PC-9 (cell line): ENCODE measurements around the gene DCHS1. TPM values are rescaled to one million over a fixed set of nuclear protein-coding genes. Genes with fewer than 3 reads are reported as not detected.

Source experiments
- BruUV-seq: library from RNA; stranded (reverse); fragments of 400-500 nt; replicated peaks from 2 replicates; lab custom pipeline; 2021; lab: Mats Ljungman, UMichigan
- CTCF ChIA-PET: fragments of 300-600 bp; sonication (Branson Sonifier 250); formaldehyde crosslinking; loops from one replicate; lab custom pipeline; 2022; ENCODE audit warnings: antibody characterized with exemption; lab: Charles Lee
- POLR2A ChIA-PET: fragments of 300-600 bp; sonication (Branson Sonifier 250); formaldehyde crosslinking; loops from one replicate; lab custom pipeline; 2022; ENCODE audit warnings: antibody characterized with exemption; ENCODE audit not compliant: unreplicated experiment; lab: Charles Lee
- DNase-seq, 2 experiments: peaks; one replicate each; pipeline versions ENCODE4 v3.0.0 to v3.0.0-alpha.2; 2015 to 2022; ENCODE audit warnings: mixed read lengths in 1 of 2
- H2AFZ ChIP-seq: fragments of 200-600 bp; sonication (generic); 2 replicates; pipeline ENCODE4 v1.8.1; 2017; ENCODE audit warnings: antibody characterized with exemption
- H3F3A ChIP-seq: fragments of 200-600 bp; sonication (generic); 2 replicates; pipeline ENCODE4 v1.8.1; 2017; ENCODE audit warnings: antibody characterized with exemption, mild to moderate bottlenecking, low read depth; ENCODE audit not compliant: insufficient read depth
- H3K27ac ChIP-seq: fragments of 200-600 bp; sonication (generic); 2 replicates; pipeline ENCODE4 v1.6.1; 2016; ENCODE audit warnings: mixed run types
- H3K27me3 ChIP-seq: fragments of 200-600 bp; sonication (generic); 2 replicates; pipeline ENCODE4 v1.6.1; 2016; ENCODE audit warnings: low read depth, mixed run types; ENCODE audit not compliant: insufficient read depth
- H3K36me3 ChIP-seq: fragments of 200-600 bp; sonication (generic); 2 replicates; pipeline ENCODE4 v1.6.1; 2016; ENCODE audit warnings: low read depth, mixed run types
- H3K4me1 ChIP-seq: fragments of 200-600 bp; sonication (generic); replicated peaks from 2 replicates; pipeline ENCODE4 v1.6.1; 2016; ENCODE audit warnings: mixed run types; ENCODE audit not compliant: insufficient read depth
- H3K4me2 ChIP-seq: fragments of 200-600 bp; sonication (generic); 2 replicates; pipeline ENCODE4 v1.6.1; 2017; ENCODE audit warnings: mixed run types
- H3K4me3 ChIP-seq: fragments of 200-600 bp; sonication (generic); 2 replicates; pipeline ENCODE4 v1.6.1; 2016; ENCODE audit warnings: mixed run types
- H3K79me2 ChIP-seq: fragments of 200-600 bp; sonication (generic); 2 replicates; pipeline ENCODE4 v1.6.1; 2017; ENCODE audit warnings: low read depth, mixed run types
- H3K9me2 ChIP-seq: fragments of 200-600 bp; sonication (generic); 2 replicates; pipeline ENCODE4 v1.8.1; 2017; ENCODE audit warnings: mild to moderate bottlenecking; ENCODE audit not compliant: insufficient read depth
- H3K9me3 ChIP-seq: fragments of 200-600 bp; sonication (generic); 2 replicates; pipeline ENCODE4 v1.8.1; 2016; ENCODE audit warnings: low read depth; ENCODE audit not compliant: insufficient read depth
- H4K20me1 ChIP-seq: fragments of 200-600 bp; sonication (generic); 2 replicates; pipeline ENCODE4 v1.8.1; 2017; ENCODE audit not compliant: insufficient read depth
- CTCF ChIP-seq: fragments of 200-600 bp; sonication (generic); conservative IDR thresholded peaks from 2 replicates; pipeline ENCODE4 v1.6.1; 2017; ENCODE audit warnings: mixed run types, antibody characterized with exemption, mild to moderate bottlenecking, moderate library complexity
- EZH2 ChIP-seq: fragments of 200-600 bp; sonication (generic); IDR thresholded peaks from 2 replicates; pipeline ENCODE4 v1.8.0; 2017; ENCODE audit warnings: antibody characterized with exemption, low read depth
- intact Hi-C: fragments of 100-400 bp; cut with micrococcal nuclease; formaldehyde crosslinking; loops from one replicate; pipeline ENCODE4 v1.10.0; 2022; ENCODE audit not compliant: unreplicated experiment
- total RNA-seq: library from RNA; stranded (reverse); gene quantifications from 2 replicates; pipeline ENCODE4 v1.2.3, GENCODE V29; 2021

The DCHS1 gene
- total RNA-seq, 1 experiment from 2014 or later = 0.22 TPM

- intact Hi-C loops = no loop called here
- Histone ChIP-seq H3K9me2 (no peaks in the 10 kb centered on the region), H3K4me2 (no peak overlapping the region), H3K4me3 (no peak overlapping the region), H3K27ac (no peak overlapping the region), H3K9me3 (no peaks in the 10 kb centered on the region), H3K27me3 (peaks cover 2% of the 10 kb centered on the region; the same call in 1 of the 2 replicates), H3K79me2 (no peaks in the 10 kb centered on the region), H3K36me3 (no peaks in the 10 kb centered on the region), H2AFZ (no peak overlapping the region), H4K20me1 (no peaks in the 10 kb centered on the region), H3K4me1 (no peaks in the 10 kb centered on the region), H3F3A (no peaks in the 10 kb centered on the region)
- TF ChIP-seq EZH2 (no peak), CTCF (no peak)
- DNase-seq = no peak
- no TSS peak for BruUV-seq
- POLR2A ChIA-PET = no interaction called here
- CTCF ChIA-PET = interaction anchor here (0.6 kb wide), 1 partner anchor 67 kb away, joined by 6 read pairs; no protein-coding TSS in a partner anchor
Observed at GRCh38 chr11:6646918-6647679, 8.5 kb downstream of the DCHS1 start.

- H3K4me3 ChIP-seq = no peak overlapping the region
- TF ChIP-seq EZH2 (no peak), CTCF (no peak)
- H3K27me3 ChIP-seq = peaks cover 2% of the 10 kb centered on the region; the same call in 1 of the 2 replicates
- no peaks in the 10 kb centered on the region for H3F3A ChIP-seq
- H3K4me1 ChIP-seq = no peaks in the 10 kb centered on the region
- CTCF ChIA-PET = interaction anchor here (0.6 kb wide), 1 partner anchor 66 kb away, joined by 6 read pairs; no protein-coding TSS in a partner anchor
- no peak for DNase-seq
- no peak overlapping the region for H2AFZ ChIP-seq
- H3K27ac ChIP-seq = no peak overlapping the region
- H3K9me2 ChIP-seq = no peaks in the 10 kb centered on the region
- POLR2A ChIA-PET = no interaction called here
- H3K4me2 ChIP-seq = no peak overlapping the region
- no peaks in the 10 kb centered on the region for H3K36me3 ChIP-seq
- BruUV-seq = no TSS peak
- H3K9me3 ChIP-seq = no peaks in the 10 kb centered on the region
- H3K79me2 ChIP-seq = no peaks in the 10 kb centered on the region
- intact Hi-C loops = no loop called here
- H4K20me1 ChIP-seq = no peaks in the 10 kb centered on the region
Observed at GRCh38 chr11:6646576-6646917, 9.1 kb downstream of the DCHS1 start.

- Histone ChIP-seq H3K27me3 (peaks cover 2% of the 10 kb centered on the region; the same call in 1 of the 2 replicates), H3K4me1 (no peaks in the 10 kb centered on the region), H3K9me2 (no peaks in the 10 kb centered on the region), H4K20me1 (no peaks in the 10 kb centered on the region), H3K4me2 (no peak overlapping the region), H3F3A (no peaks in the 10 kb centered on the region), H3K4me3 (no peak overlapping the region), H3K36me3 (no peaks in the 10 kb centered on the region), H3K27ac (no peak overlapping the region), H3K79me2 (no peaks in the 10 kb centered on the region), H2AFZ (no peak overlapping the region), H3K9me3 (no peaks in the 10 kb centered on the region)
- ChIA-PET POLR2A (no interaction called here), CTCF (interaction anchor here (0.6 kb wide), 1 partner anchor 66 kb away, joined by 6 read pairs; no protein-coding TSS in a partner anchor)
- no peak for DNase-seq
- no peak for TF ChIP-seq EZH2
- no peak for TF ChIP-seq CTCF
- intact Hi-C loops = no loop called here
- no TSS peak for BruUV-seq
Observed at GRCh38 chr11:6646071-6646470, 9.5 kb downstream of the DCHS1 start.
